ENCODE data around the gene ANXA9.
A peak's percentile ranks its signal among the peaks of the same experiment; 100 is the strongest.

Gene ANXA9

GRCh38 chr1:150981805-150982712 is at the start of gene ANXA9:
ANXA9 (plus strand) TSS chr1:150982292; CDS start chr1:150983106, 814 bp downstream.
- DNase-seq, result no peak

- DNase-seq, result no peak
Observed at GRCh38 chr1:150944856-150945255, 37.2 kb upstream of the ANXA9 start.

- no peak for DNase-seq
Observed at GRCh38 chr1:150954708-150955107, 27.4 kb upstream of the ANXA9 start.

GRCh38 chr1:150955280-150955679 is 26.8 kb upstream of the ANXA9 start:
- DNase-seq, result no peak

GRCh38 chr1:150957666-150958065 is 24.4 kb upstream of the ANXA9 start:
- DNase-seq, result no peak

GRCh38 chr1:150960646-150961045 is 21.4 kb upstream of the ANXA9 start:
- DNase-seq, result no peak

- DNase-seq, result no peak
Observed at GRCh38 chr1:150961756-150962155, 20.3 kb upstream of the ANXA9 start.

GRCh38 chr1:150963321-150964163 is 18.6 kb upstream of the ANXA9 start:
- no peak for DNase-seq

GRCh38 chr1:150964164-150964489 is 18.0 kb upstream of the ANXA9 start:
- no peak for DNase-seq

GRCh38 chr1:150965605-150966004 is 16.5 kb upstream of the ANXA9 start:
- DNase-seq, result no peak

- no peak for DNase-seq
Observed at GRCh38 chr1:150966011-150966410, 16.1 kb upstream of the ANXA9 start.

- DNase-seq, result no peak
Observed at GRCh38 chr1:150967936-150968335, 14.2 kb upstream of the ANXA9 start.

- DNase-seq, result no peak
Observed at GRCh38 chr1:150968491-150968890, 13.6 kb upstream of the ANXA9 start.

GRCh38 chr1:150969626-150970025 is 12.5 kb upstream of the ANXA9 start:
- DNase-seq, result no peak

GRCh38 chr1:150970808-150971582 is 11.1 kb upstream of the ANXA9 start:
- DNase-seq, result no peak

GRCh38 chr1:150971583-150972416 is 10.3 kb upstream of the ANXA9 start:
- peak; percentile 22 for DNase-seq

- DNase-seq, result no peak
Observed at GRCh38 chr1:150972417-150972940, 9.6 kb upstream of the ANXA9 start.

GRCh38 chr1:150973258-150973835 is 8.7 kb upstream of the ANXA9 start:
- no peak for DNase-seq

GRCh38 chr1:150973836-150974579 is 8.1 kb upstream of the ANXA9 start:
- DNase-seq, result peak; percentile 18

GRCh38 chr1:150974580-150975478 is 7.3 kb upstream of the ANXA9 start, which contains the start of gene CERS2:
CERS2 (minus strand) TSS chr1:150974835; CDS start chr1:150969090, 5,745 bp downstream.
- peak; percentile 79 for DNase-seq
